ENCODE measurements around the gene TULP4. TPM values are rescaled to one million over a fixed set of nuclear protein-coding genes. Genes with fewer than 3 reads are reported as not detected.

The TULP4 gene
- total and polyA plus RNA-seq, 2 of the 8 experiments (the other 6 are each of a cell fraction or from before 2014, with no cell fraction given), result 7.7 to 51.6 TPM

GRCh38 chr6:158333094-158333493, 20.8 kb downstream of the TULP4 start:
- Histone ChIP-seq H3K14ac (ENCODE audit: insufficient read length) (no peak overlapping the region), H4K20me1 (replicated peaks in 1 of 2; ENCODE audit: control insufficient read depth in 1 of 2, insufficient read depth in 2 of 2, low read length in 2 of 2) (no peaks in the 10 kb centered on the region), H2BK120ac (replicated peaks; ENCODE audit: low read depth, low read length) (no peak overlapping the region), H2AFZ (ENCODE audit: low read length) (no peak overlapping the region), H3K79me2 (ENCODE audit: control insufficient read depth in 1 of 2, insufficient read depth in 2 of 2, low read length in 2 of 2) (peaks cover 0 to 41% of the 10 kb centered on the region in 2 experiments; a peak in 3 of 4 replicates), H3K4ac (replicated peaks; ENCODE audit: insufficient read length, low read depth, low read length) (no peak overlapping the region), H3K9me3 (ENCODE audit: insufficient read depth in 2 of 2, low read depth in 1 of 2, low read length in 1 of 2) (0 out of 4 replicates have a peak, but pooled peaks cover 4 to 8% of the 10 kb centered on the region in 2 experiments), H3K4me3 (ENCODE audit: extremely low read depth in 1 of 4, insufficient read depth in 2 of 4, low read depth in 3 of 4, low read length in 4 of 4) (no peak overlapping the region), H3K23ac (ENCODE audit: insufficient read length) (no peak overlapping the region), H3K36me3 (ENCODE audit: control insufficient read depth in 2 of 4, insufficient read depth in 4 of 4, low read length in 3 of 4) (peaks cover 0 to 3% (median 0%) of the 10 kb centered on the region in 4 experiments; a peak in 1 of 8 replicates), H2AK5ac (ENCODE audit: low read depth, low read length) (no peak overlapping the region), H3K4me2 (ENCODE audit: insufficient read depth in 1 of 2, low read depth in 2 of 2, low read length in 2 of 2) (no peak overlapping the region), H2BK12ac (ENCODE audit: low read depth, low read length) (no peak overlapping the region), H3K27ac (ENCODE audit: low read depth, low read length) (no peak overlapping the region), H3K4me1 (replicated peaks in 1 of 4; ENCODE audit: control insufficient read depth in 3 of 4, insufficient read depth in 4 of 4, low read length in 3 of 4) (peaks cover 0 to 13% (median 10%) of the 10 kb centered on the region in 4 experiments; a peak in 4 of 7 replicates), H4K5ac (ENCODE audit: insufficient read length, low read depth, low read length) (no peak overlapping the region), H3K9ac (replicated peaks in 1 of 4; ENCODE audit: extremely low read depth in 1 of 4, low read depth in 3 of 4, low read length in 3 of 4) (no peak overlapping the region), H4K8ac (ENCODE audit: extremely low read depth, insufficient read depth, low read length) (no peak overlapping the region), H3K18ac (ENCODE audit: extremely low read depth, low read length) (no peak overlapping the region), H3K79me1 (ENCODE audit: low read depth, low read length) (no peaks in the 10 kb centered on the region), H2BK5ac (ENCODE audit: low read depth, low read length) (no peak overlapping the region), H3K27me3 (replicated peaks in 1 of 4; ENCODE audit: control insufficient read depth in 3 of 4, extremely low read depth in 1 of 4, insufficient read depth in 3 of 4, low read length in 3 of 4) (no peaks in the 10 kb centered on the region), H2BK15ac (ENCODE audit: low read length) (no peak overlapping the region), H2BK20ac (ENCODE audit: low read length) (no peak overlapping the region), H4K91ac (replicated peaks; ENCODE audit: insufficient read length, low read length) (no peak overlapping the region), H3K23me2 (ENCODE audit: low read depth, low read length) (no peaks in the 10 kb centered on the region), H3K56ac (replicated peaks; ENCODE audit: insufficient read length, low read depth, low read length) (no peak overlapping the region)
- DNase-seq (ENCODE audit: low read depth in 1 of 2, low spot score in 2 of 2), result no peak
- WGBS, 2 experiments (ENCODE audit: extremely low coverage in 1 of 2, insufficient coverage in 1 of 2, insufficient read length in 1 of 2, insufficient replicate concordance in 2 of 2, low coverage in 1 of 2, low lambda C conversion rate in 2 of 2, missing lambda C conversion rate in 1 of 2), result 91% methylated on average over 4 of the region's 4 CpGs; no CpG with 5 or more reads in 1 of the 2 experiments
- FAIRE-seq, result no peak
- CTCF ChIA-PET (ENCODE audit: partially characterized antibody), result no interaction called here
- POLR2A ChIA-PET (ENCODE audit: partially characterized antibody), result no interaction called here
- no peak for TF ChIP-seq BCL11A (IDR thresholded peaks at IDR 0.05; ENCODE audit: low read depth in 2 of 2, low read length in 2 of 2)
